B cell (primary cell): ENCODE data around the gene P2RX5. TPM values are rescaled to one million over a fixed set of nuclear protein-coding genes. Genes with fewer than 3 reads are reported as not detected.

Experiments
- ATAC-seq: fragments of 200-7000 bp; cut with Tn5 transposase; one replicate; pipeline ENCODE4 v1.10.0; 2021; ENCODE audit warnings: low read depth, mild to moderate bottlenecking, moderate number of reproducible peaks, moderate library complexity
- CTCF ChIA-PET: fragments of 350-600 bp; sonication (Branson Sonifier 250); formaldehyde crosslinking; loops from one replicate; lab custom pipeline; 2021; ENCODE audit warnings: antibody characterized with exemption, inconsistent platforms; lab: Charles Lee
- POLR2A ChIA-PET: fragments of 350-600 bp; sonication (Branson Sonifier 250); formaldehyde crosslinking; loops from one replicate; lab custom pipeline; 2021; ENCODE audit warnings: antibody characterized with exemption; lab: Charles Lee
- DNase-seq: peaks from one replicate; pipeline ENCODE4 v3.0.0; 2013
- H2AFZ ChIP-seq: 2 replicates; pipeline ENCODE4 v1.6.1; 2012; ENCODE audit warnings: mild to moderate bottlenecking, low read depth, low read length; ENCODE audit not compliant: insufficient read depth, poor library complexity, severe bottlenecking
- H3K27ac ChIP-seq, 2 donors: 1 replicate in 1 of 2; 2 replicates in 1 of 2; pipeline ENCODE4 v1.5.1; 2012 to 2013; ENCODE audit warnings: low read length in 2 of 2, mild to moderate bottlenecking in 2 of 2, moderate library complexity in 1 of 2
- H3K27me3 ChIP-seq, 4 experiments: fragments of 200-600 bp in 1 of 4; sonication (generic) in 1 of 4; replicated peaks in 1 of 4; 1 replicate in 2 of 4; 2 replicates in 2 of 4; pipeline versions ENCODE4 v1.6.1 to v1.7.0; 2013 to 2016; ENCODE audit warnings: low read length in 3 of 4, mild to moderate bottlenecking in 2 of 4, mixed read lengths in 1 of 4, moderate library complexity in 1 of 4; ENCODE audit not compliant: insufficient read depth in 4 of 4, control insufficient read depth in 3 of 4; ENCODE audit errors: control extremely low read depth in 1 of 4
- H3K36me3 ChIP-seq, 2 experiments: replicated peaks in 1 of 2; 1 replicate in 1 of 2; 2 replicates in 1 of 2; pipeline versions ENCODE4 v1.6.1 to v1.7.1; 2013; ENCODE audit warnings: low read length in 1 of 2; ENCODE audit not compliant: insufficient read depth in 2 of 2, control insufficient read depth in 1 of 2; ENCODE audit errors: control extremely low read depth in 1 of 2, extremely low read depth in 1 of 2
- H3K4me1 ChIP-seq, 2 donors: fragments of 200-600 bp in 1 of 2; sonication (generic) in 1 of 2; 1 replicate in 1 of 2; 2 replicates in 1 of 2; pipeline versions ENCODE4 v1.5.1 to v1.6.1; 2013 to 2017; ENCODE audit warnings: low read length in 2 of 2; ENCODE audit not compliant: control insufficient read depth in 2 of 2, insufficient read depth in 2 of 2
- H3K4me2 ChIP-seq: replicated peaks from 2 replicates; pipeline ENCODE3; 2012; ENCODE audit warnings: mild to moderate bottlenecking, low read depth, low read length; ENCODE audit not compliant: poor library complexity, severe bottlenecking
- H3K4me3 ChIP-seq, 5 experiments: fragments of 200-600 bp in 1 of 5; sonication (generic) in 1 of 5; 1 replicate in 3 of 5; 2 replicates in 2 of 5; pipeline versions ENCODE4 v1.5.1 to v1.7.0; 2011 to 2016; ENCODE audit warnings: low read length in 4 of 5, mild to moderate bottlenecking in 4 of 5, low read depth in 2 of 5, control low read depth in 1 of 5, moderate library complexity in 1 of 5; ENCODE audit not compliant: insufficient read depth in 1 of 5; ENCODE audit errors: control extremely low read depth in 1 of 5, extremely low read depth in 1 of 5
- H3K79me2 ChIP-seq: fragments of 200-600 bp; sonication (generic); one replicate; pipeline ENCODE4 v1.6.0; 2016; ENCODE audit warnings: low read length; ENCODE audit not compliant: control insufficient read depth, insufficient read depth
- H3K9ac ChIP-seq: fragments of 200-600 bp; sonication (generic); 2 replicates; pipeline ENCODE4 v1.6.1; 2017; ENCODE audit warnings: mild to moderate bottlenecking, low read length, moderate library complexity
- H3K9me3 ChIP-seq, 3 donors: one replicate each; pipeline versions ENCODE4 v1.6.1 to v1.7.1; 2013; ENCODE audit warnings: low read length in 2 of 3; ENCODE audit not compliant: control insufficient read depth in 2 of 3, insufficient read depth in 1 of 3; ENCODE audit errors: control extremely low read depth in 1 of 3
- H4K20me1 ChIP-seq: 2 replicates; pipeline ENCODE4 v1.6.0; 2012; ENCODE audit warnings: mild to moderate bottlenecking, low read length; ENCODE audit not compliant: insufficient read depth, control insufficient read depth, poor library complexity, severe bottlenecking
- H3K27ac Mint-ChIP-seq: one replicate; pipeline ENCODE4 v1.8.0; 2021; ENCODE audit warnings: mixed read lengths
- H3K27me3 Mint-ChIP-seq: one replicate; pipeline ENCODE4 v1.8.0; 2021; ENCODE audit warnings: mixed read lengths
- H3K4me1 Mint-ChIP-seq: one replicate; pipeline ENCODE4 v1.8.0; 2021; ENCODE audit warnings: mixed read lengths
- H3K4me3 Mint-ChIP-seq: one replicate; pipeline ENCODE4 v1.8.0; 2021; ENCODE audit warnings: mixed read lengths
- H3K9me3 Mint-ChIP-seq: one replicate; pipeline ENCODE4 v1.8.0; 2022; ENCODE audit warnings: mixed read lengths; ENCODE audit not compliant: insufficient read depth
- EZH2 ChIP-seq: IDR thresholded peaks from 2 replicates; pipeline ENCODE4 v1.6.1; 2012; ENCODE audit warnings: borderline replicate concordance, low read depth, mild to moderate bottlenecking, moderate library complexity, low read length; ENCODE audit not compliant: insufficient read depth, poor library complexity, severe bottlenecking
- WGBS: methylation state at CpG from one replicate; pipeline ENCODE4 v1.1.5; 2013; ENCODE audit warnings: missing lambda C conversion rate; ENCODE audit not compliant: insufficient coverage; 5-methylcytosine and 5-hydroxymethylcytosine counted together
- intact Hi-C: fragments of 100-400 bp; cut with micrococcal nuclease; formaldehyde crosslinking; loops from one replicate; pipeline ENCODE4 v1.10.0; 2022
- polyA plus RNA-seq: library from polyadenylated mRNA; depleted of rRNA; stranded (reverse); fragments of >200 nt; gene quantifications from 2 replicates; pipeline ENCODE4 v1.2.3, GENCODE V29; 2012
- total RNA-seq, 2 donors: library from RNA; stranded (reverse); fragments of 120-200 nt in 1 of 2; gene quantifications; 1 replicate in 1 of 2; 2 replicates in 1 of 2; pipeline versions ENCODE4 v1.2.3 to v1.2.4, GENCODE V29; 2013 to 2022
- TF ChIP-seq, protein P1 (sequence below): fragments of 200-600 bp; IDR thresholded peaks from one replicate; pipeline ENCODE4 v1.8.0; 2022; ENCODE audit warnings: antibody characterized with exemption, mild to moderate bottlenecking

Gene P2RX5
- total and polyA plus RNA-seq, 2 donors (not counting 1 experiment from before 2014, with no cell fraction given): 405 to 745 TPM

DNA sequence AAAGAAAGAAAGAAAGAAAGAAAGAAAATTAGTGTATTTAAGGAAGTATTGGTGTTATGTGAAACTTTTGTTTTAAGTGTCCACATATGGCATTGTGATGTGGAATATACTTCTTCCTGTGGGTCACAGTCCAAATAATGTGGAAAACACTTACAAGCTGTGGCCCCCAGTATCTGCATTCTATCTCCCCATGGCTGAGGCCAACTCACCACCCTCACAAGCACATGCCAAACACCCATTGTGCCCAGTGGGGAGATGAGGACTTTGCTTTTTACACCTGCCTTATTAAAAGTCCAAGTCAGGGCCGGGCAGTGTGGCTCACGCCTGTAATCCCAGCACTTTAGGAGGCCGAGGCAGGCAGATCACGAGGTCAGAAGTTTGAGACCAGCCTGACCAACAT, 4.0 kb upstream of the P2RX5 start:
- peaks cover 28% of the 10 kb centered on the region for H3K79me2 ChIP-seq
- H3K4me3 ChIP-seq: no peak overlapping the region
- peaks cover 0 to 8% (median 6%) of the 10 kb centered on the region in 3 donors for H3K9me3 ChIP-seq
- intact Hi-C loops: loop anchor here (1.0 kb wide), 1 partner anchor 11 kb away; no protein-coding TSS in a partner anchor
- TF ChIP-seq, protein P1, sequence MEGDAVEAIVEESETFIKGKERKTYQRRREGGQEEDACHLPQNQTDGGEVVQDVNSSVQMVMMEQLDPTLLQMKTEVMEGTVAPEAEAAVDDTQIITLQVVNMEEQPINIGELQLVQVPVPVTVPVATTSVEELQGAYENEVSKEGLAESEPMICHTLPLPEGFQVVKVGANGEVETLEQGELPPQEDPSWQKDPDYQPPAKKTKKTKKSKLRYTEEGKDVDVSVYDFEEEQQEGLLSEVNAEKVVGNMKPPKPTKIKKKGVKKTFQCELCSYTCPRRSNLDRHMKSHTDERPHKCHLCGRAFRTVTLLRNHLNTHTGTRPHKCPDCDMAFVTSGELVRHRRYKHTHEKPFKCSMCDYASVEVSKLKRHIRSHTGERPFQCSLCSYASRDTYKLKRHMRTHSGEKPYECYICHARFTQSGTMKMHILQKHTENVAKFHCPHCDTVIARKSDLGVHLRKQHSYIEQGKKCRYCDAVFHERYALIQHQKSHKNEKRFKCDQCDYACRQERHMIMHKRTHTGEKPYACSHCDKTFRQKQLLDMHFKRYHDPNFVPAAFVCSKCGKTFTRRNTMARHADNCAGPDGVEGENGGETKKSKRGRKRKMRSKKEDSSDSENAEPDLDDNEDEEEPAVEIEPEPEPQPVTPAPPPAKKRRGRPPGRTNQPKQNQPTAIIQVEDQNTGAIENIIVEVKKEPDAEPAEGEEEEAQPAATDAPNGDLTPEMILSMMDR: no peak
- TF ChIP-seq EZH2: no peak
- no peak overlapping the region for H3K9ac ChIP-seq
- no peak overlapping the region for H2AFZ ChIP-seq
- no peaks in the 10 kb centered on the region for H3K27me3 Mint-ChIP-seq
- H3K36me3 ChIP-seq: no peaks in the 10 kb centered on the region
- H3K4me1 Mint-ChIP-seq: peaks cover 52% of the 10 kb centered on the region
- POLR2A ChIA-PET: interaction anchor here (0.7 kb wide), 1 partner anchor 11 kb away, joined by 5 read pairs; no protein-coding TSS in a partner anchor
- 94% methylated on average over 4 of the region's 4 CpGs for WGBS
- ATAC-seq: no peak
- no peak overlapping the region for H3K4me3 Mint-ChIP-seq
- no peaks in the 10 kb centered on the region for H3K27me3 ChIP-seq
- H3K4me1 ChIP-seq: peaks cover 34 to 50% of the 10 kb centered on the region in 2 donors
- peaks cover 8% of the 10 kb centered on the region for H4K20me1 ChIP-seq
- no peak overlapping the region for H3K27ac ChIP-seq
- no peak overlapping the region for H3K27ac Mint-ChIP-seq
- no peak for DNase-seq
- CTCF ChIA-PET: interaction anchor here (0.5 to 1.1 kb wide), 3 partner anchors 9 to 164 kb away, joined by 3 read pairs; no protein-coding TSS in a partner anchor
- H3K9me3 Mint-ChIP-seq: no peaks in the 10 kb centered on the region
- H3K4me2 ChIP-seq: no peak overlapping the region

DNA sequence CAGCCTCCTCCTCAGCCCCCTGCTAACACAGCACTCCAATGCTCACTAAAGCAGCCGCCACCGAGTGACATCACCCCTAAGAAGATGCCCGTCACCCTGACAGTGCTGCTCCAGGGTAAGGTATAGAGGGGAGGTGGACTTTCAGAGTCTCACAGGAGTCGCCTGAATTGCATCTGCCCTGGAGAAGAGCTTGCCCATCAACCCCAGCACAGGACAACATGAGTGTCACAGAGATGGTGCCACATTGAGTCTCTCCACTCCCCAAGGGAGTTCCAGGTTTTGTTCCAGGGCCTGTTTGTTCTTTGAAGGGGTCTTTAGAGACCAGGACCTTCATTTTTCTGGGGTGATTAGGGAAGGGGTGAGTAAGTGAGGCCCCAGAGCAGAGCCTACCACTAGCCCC, 2.2 kb upstream of the P2RX5 start:
- no peak overlapping the region for H3K4me3 Mint-ChIP-seq
- DNase-seq (no peak), ATAC-seq (no peak)
- Histone ChIP-seq H3K27me3 (no peaks in the 10 kb centered on the region), H3K4me2 (no peak overlapping the region), H3K4me3 (no peak overlapping the region), H4K20me1 (peaks cover 10% of the 10 kb centered on the region), H2AFZ (no peak overlapping the region), H3K9me3 (peaks cover 0 to 8% (median 6%) of the 10 kb centered on the region in 3 donors), H3K27ac (no peak overlapping the region), H3K4me1 (peaks cover 36 to 63% of the 10 kb centered on the region in 2 donors), H3K79me2 (peaks cover 44% of the 10 kb centered on the region), H3K9ac (no peak overlapping the region), H3K36me3 (no peaks in the 10 kb centered on the region)
- H3K27me3 Mint-ChIP-seq: no peaks in the 10 kb centered on the region
- CTCF ChIA-PET: interaction anchor here (0.8 to 0.9 kb wide), 2 partner anchors 23 to 25 kb away, joined by 3 read pairs; no protein-coding TSS in a partner anchor
- WGBS: no CpG with 5 or more reads among the region's 4 CpGs
- POLR2A ChIA-PET: interaction anchor here (0.7 to 6.4 kb wide), 3 partner anchors 12 to 394 kb away, joined by 3 to 63 read pairs (median 3); partner anchors contain the start of gene HASPIN
- TF ChIP-seq, protein P1: no peak
- TF ChIP-seq EZH2: no peak
- peak overlapping the region; percentile 59 for H3K27ac Mint-ChIP-seq
- H3K4me1 Mint-ChIP-seq: peaks cover 62% of the 10 kb centered on the region
- intact Hi-C loops: no loop called here
- H3K9me3 Mint-ChIP-seq: no peaks in the 10 kb centered on the region
